ENCODE results near the gene ASB18. TPM values are rescaled to one million over a fixed set of nuclear protein-coding genes. Genes with fewer than 3 reads are reported as not detected.
A peak's percentile ranks its signal among the peaks of the same experiment; 100 is the strongest.

Gene ASB18
- total RNA-seq, 1 experiment from 2014 or later: not detected

GRCh38 chr2:236177967-236178889 is 86.0 kb downstream of the ASB18 start:
- H2AFZ ChIP-seq (ENCODE audit: low read depth, low read length, poor library complexity, severe bottlenecking): no peak overlapping the region
- H3K9me2 ChIP-seq (ENCODE audit: insufficient read depth): no peaks in the 10 kb centered on the region
- ChIA-PET RAD21 (ENCODE audit: low non-redundant PET in 1 of 2, low total read pairs in 2 of 2, uncharacterized antibody in 2 of 2, unreplicated experiment in 2 of 2) (interaction anchor here (0.6 to 0.9 kb wide), 3 partner anchors 229 to 399 kb away, joined by 3 to 6 read pairs (median 3); no protein-coding TSS in a partner anchor), POLR2A (interaction anchor here (1.3 kb wide), 1 partner anchor 399 kb away, joined by 3 read pairs; no protein-coding TSS in a partner anchor), CTCF (interaction anchor here (0.6 to 8.8 kb wide), 16 partner anchors 9 to 412 kb away, joined by 3 to 112 read pairs (median 4); partner anchors contain the start of gene GBX2)
- intact Hi-C loops (cut with micrococcal nuclease): loop anchor here (2.0 to 5.0 kb wide), 2 partner anchors 35 to 101 kb away; no protein-coding TSS in a partner anchor
- peaks cover 15 to 63% of the 10 kb centered on the region in 2 experiments for H3K4me1 ChIP-seq (ENCODE audit: control insufficient read depth in 1 of 2, insufficient read depth in 2 of 2, low read length in 2 of 2)
- peak overlapping the region; percentile 48 for H3K9ac ChIP-seq (ENCODE audit: low read length)
- H4K20me1 ChIP-seq (ENCODE audit: insufficient read depth): no peaks in the 10 kb centered on the region; the same call in 1 of the 2 replicates
- no peaks in the 10 kb centered on the region for H3K9me3 ChIP-seq (ENCODE audit: control insufficient read depth in 1 of 2, insufficient read depth in 1 of 2, low read depth in 1 of 2, low read length in 2 of 2)
- TF ChIP-seq CTCF (IDR thresholded peaks at IDR 0.05 in 2 of 3, conservative IDR thresholded peaks at IDR 0.05 in 1 of 3; ENCODE audit: borderline replicate concordance in 1 of 3, insufficient read depth in 1 of 3, low read depth in 2 of 3, low read length in 2 of 3): peak; percentile 65 to 91 (median 82)
- TF ChIP-seq ATF3 (IDR thresholded peaks at IDR 0.05): no peak
- peak; percentile 62 for TF ChIP-seq RAD21 (IDR thresholded peaks at IDR 0.05; ENCODE audit: low read depth)
- no peak for TF ChIP-seq ZFX (IDR thresholded peaks at IDR 0.05)
- no peak for TF ChIP-seq TCF7L2 (IDR thresholded peaks at IDR 0.05; ENCODE audit: borderline replicate concordance, extremely low read depth, insufficient read depth, insufficient read length)
- TF ChIP-seq CEBPB (IDR thresholded peaks at IDR 0.05; ENCODE audit: low read depth): no peak
- TF ChIP-seq FOSL1 (IDR thresholded peaks at IDR 0.05; ENCODE audit: low read depth): no peak
- no peak for TF ChIP-seq ZBTB33 (IDR thresholded peaks at IDR 0.05; ENCODE audit: extremely low read depth, insufficient replicate concordance, low read length)
- TF ChIP-seq CBX3 (IDR thresholded peaks at IDR 0.05; ENCODE audit: low read depth): no peak
- no peak for TF ChIP-seq POLR2A (IDR thresholded peaks at IDR 0.05; ENCODE audit: borderline replicate concordance, extremely low read depth, insufficient read depth, insufficient read length)
- TF ChIP-seq ELF1 (IDR thresholded peaks at IDR 0.05; ENCODE audit: borderline replicate concordance, low read depth): no peak
- TF ChIP-seq YY1 (IDR thresholded peaks at IDR 0.05; ENCODE audit: extremely low read depth, insufficient replicate concordance, low read depth, low read length): no peak
- no peak for TF ChIP-seq SP1 (IDR thresholded peaks at IDR 0.05; ENCODE audit: low read depth)
- TF ChIP-seq ZNF274 (IDR thresholded peaks at IDR 0.05; ENCODE audit: low read depth, low read length): no peak
- TF ChIP-seq MAX (IDR thresholded peaks at IDR 0.05): no peak; the same call in 1 of the 2 replicates
- no peak for TF ChIP-seq SRF (IDR thresholded peaks at IDR 0.05; ENCODE audit: low read depth)
- peak overlapping the region; percentile 93 for H3K4me2 ChIP-seq (ENCODE audit: low read length)
- DNase-seq (ENCODE audit: low read depth, low spot score): peak; percentile 56
- no peaks in the 10 kb centered on the region for H3K36me3 ChIP-seq (ENCODE audit: control insufficient read depth in 1 of 2, insufficient read depth in 2 of 2, low read length in 2 of 2)
- no TSS peak for BruUV-seq (replicated peaks)
- peaks cover 28% of the 10 kb centered on the region for H3K79me2 ChIP-seq (ENCODE audit: insufficient read depth, low read length)
- peak overlapping the region; percentile 37; the same call in 1 of the 2 replicates for H3K27ac ChIP-seq (ENCODE audit: low read depth, low read length)
- H3K27me3 ChIP-seq (ENCODE audit: insufficient read depth, low read length): no peaks in the 10 kb centered on the region
- peak overlapping the region; percentile 37 to 55 for H3K4me3 ChIP-seq (replicated peaks in 1 of 2; ENCODE audit: low read depth in 1 of 2, low read length in 2 of 2)
- peak; percentile 82 for ATAC-seq
